ENCODE measurements around the gene MRE11. TPM values are rescaled to one million over a fixed set of nuclear protein-coding genes. Genes with fewer than 3 reads are reported as not detected.
A peak's percentile ranks its signal among the peaks of the same experiment; 100 is the strongest.

The MRE11 gene
- total RNA-seq, 2 experiments from 2014 or later, result 42.6 to 62.1 TPM

DNA sequence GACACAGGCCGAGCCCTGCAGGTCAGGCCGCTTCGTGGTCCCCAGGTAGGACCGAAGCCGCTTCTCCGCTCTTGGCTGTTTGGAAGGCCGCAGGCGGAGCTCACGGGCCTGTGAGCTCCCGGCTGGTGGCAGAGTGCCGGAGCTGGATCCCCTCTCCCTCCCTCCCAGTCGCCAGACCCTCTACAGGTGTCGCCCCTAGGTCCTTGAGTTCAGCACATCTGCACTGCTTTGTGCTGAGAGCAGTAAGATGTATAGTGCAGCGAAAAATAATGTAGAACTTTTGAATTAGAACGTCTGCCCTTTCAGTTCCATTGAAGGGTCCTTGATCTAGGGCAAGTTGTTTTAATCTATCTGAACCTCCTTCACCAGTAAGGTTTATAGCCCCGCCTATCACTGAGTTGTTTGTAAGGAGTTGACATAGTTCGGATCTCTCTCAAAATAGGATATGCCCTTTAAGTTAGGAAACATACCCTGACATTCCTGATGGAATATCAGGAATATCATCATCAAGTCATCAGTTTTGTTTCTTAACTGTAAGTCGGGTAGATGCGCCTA, 559 bp upstream of the MRE11 start:
- ChIA-PET CTCF (ENCODE audit: unreplicated experiment) (no interaction called here), POLR2A (interaction anchor here (0.6 to 1.0 kb wide), 4 partner anchors 11 to 179 kb away, joined by 3 to 4 read pairs (median 3); no protein-coding TSS in a partner anchor)
- no peak for TF ChIP-seq EZH2phosphoT487 (IDR thresholded peaks at IDR 0.05; ENCODE audit: borderline replicate concordance, low read depth, low read length)
- TF ChIP-seq, protein P1, sequence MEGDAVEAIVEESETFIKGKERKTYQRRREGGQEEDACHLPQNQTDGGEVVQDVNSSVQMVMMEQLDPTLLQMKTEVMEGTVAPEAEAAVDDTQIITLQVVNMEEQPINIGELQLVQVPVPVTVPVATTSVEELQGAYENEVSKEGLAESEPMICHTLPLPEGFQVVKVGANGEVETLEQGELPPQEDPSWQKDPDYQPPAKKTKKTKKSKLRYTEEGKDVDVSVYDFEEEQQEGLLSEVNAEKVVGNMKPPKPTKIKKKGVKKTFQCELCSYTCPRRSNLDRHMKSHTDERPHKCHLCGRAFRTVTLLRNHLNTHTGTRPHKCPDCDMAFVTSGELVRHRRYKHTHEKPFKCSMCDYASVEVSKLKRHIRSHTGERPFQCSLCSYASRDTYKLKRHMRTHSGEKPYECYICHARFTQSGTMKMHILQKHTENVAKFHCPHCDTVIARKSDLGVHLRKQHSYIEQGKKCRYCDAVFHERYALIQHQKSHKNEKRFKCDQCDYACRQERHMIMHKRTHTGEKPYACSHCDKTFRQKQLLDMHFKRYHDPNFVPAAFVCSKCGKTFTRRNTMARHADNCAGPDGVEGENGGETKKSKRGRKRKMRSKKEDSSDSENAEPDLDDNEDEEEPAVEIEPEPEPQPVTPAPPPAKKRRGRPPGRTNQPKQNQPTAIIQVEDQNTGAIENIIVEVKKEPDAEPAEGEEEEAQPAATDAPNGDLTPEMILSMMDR (conservative IDR thresholded peaks at IDR 0.05; ENCODE audit: low read length), result peak; percentile 9; the same call in 1 of the 2 replicates
- DNase-seq (ENCODE audit: low spot score), result no peak
- Histone ChIP-seq H3K4me2 (ENCODE audit: low read length) (peak overlapping the region; percentile 96), H4K20me1 (ENCODE audit: insufficient read depth, low read length) (peaks cover 25% of the 10 kb centered on the region; the same call in 1 of the 2 replicates), H3K4me3 (ENCODE audit: low read depth, low read length, poor library complexity, severe bottlenecking) (peak overlapping the region; percentile 88), H2AFZ (ENCODE audit: low read length) (peak overlapping the region; percentile 95), H3K27ac (ENCODE audit: low read depth, low read length, poor library complexity, severe bottlenecking) (peak overlapping the region; percentile 31), H3K79me2 (ENCODE audit: insufficient read depth, low read depth, low read length) (peaks cover 56% of the 10 kb centered on the region), H3K9me2 (ENCODE audit: insufficient read depth, low read length) (no peaks in the 10 kb centered on the region), H3K36me3 (ENCODE audit: insufficient read depth, low read length) (peaks cover 44% of the 10 kb centered on the region), H3K9me3 (ENCODE audit: low read length) (no peaks in the 10 kb centered on the region), H3K4me1 (ENCODE audit: insufficient read depth, low read length, poor library complexity, severe bottlenecking) (peaks cover 25% of the 10 kb centered on the region)
- no TSS peak for BruUV-seq (replicated peaks)
- intact Hi-C loops (cut with micrococcal nuclease; ENCODE audit: unreplicated experiment), result loop anchor here (5.0 to 10.0 kb wide), 2 partner anchors 367 to 699 kb away; partner anchors contain the start of gene PANX1

DNA sequence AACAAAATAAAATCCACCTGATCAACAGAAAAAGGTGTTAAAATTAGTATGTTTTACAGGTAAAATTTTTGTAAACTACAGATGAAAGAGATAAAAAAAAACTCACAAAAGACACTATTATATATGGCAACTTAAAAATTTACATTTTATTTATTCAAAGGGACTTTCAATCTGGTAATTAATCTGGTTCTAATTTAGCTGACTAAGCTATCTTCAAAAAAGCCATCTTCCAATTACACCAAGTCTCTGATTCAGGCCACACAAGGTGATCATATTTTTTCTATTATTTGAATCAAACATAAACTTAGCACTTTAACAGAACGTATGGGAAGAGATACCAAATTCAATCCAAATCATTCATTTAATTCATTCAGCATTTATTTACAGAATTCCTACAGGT, 7.6 kb downstream of the MRE11 start:
- peaks cover 11% of the 10 kb centered on the region; the same call in 1 of the 2 replicates for H3K79me2 ChIP-seq (ENCODE audit: insufficient read depth, low read depth, low read length)
- H3K9me3 ChIP-seq (ENCODE audit: low read length), result no peaks in the 10 kb centered on the region
- no peak overlapping the region for H3K4me3 ChIP-seq (ENCODE audit: low read depth, low read length, poor library complexity, severe bottlenecking)
- no TSS peak for BruUV-seq (replicated peaks)
- no peak overlapping the region for H3K27ac ChIP-seq (ENCODE audit: low read depth, low read length, poor library complexity, severe bottlenecking)
- H3K36me3 ChIP-seq (ENCODE audit: insufficient read depth, low read length), result peaks cover 97% of the 10 kb centered on the region
- no peaks in the 10 kb centered on the region for H4K20me1 ChIP-seq (ENCODE audit: insufficient read depth, low read length)
- TF ChIP-seq, protein P1 (conservative IDR thresholded peaks at IDR 0.05; ENCODE audit: low read length), result no peak
- no peak for TF ChIP-seq EZH2phosphoT487 (IDR thresholded peaks at IDR 0.05; ENCODE audit: borderline replicate concordance, low read depth, low read length)
- CTCF ChIA-PET (ENCODE audit: unreplicated experiment), result no interaction called here
- POLR2A ChIA-PET, result interaction anchor here (0.7 kb wide), 1 partner anchor 899 kb away, joined by 3 read pairs; no protein-coding TSS in a partner anchor
- H3K4me1 ChIP-seq (ENCODE audit: insufficient read depth, low read length, poor library complexity, severe bottlenecking), result no peaks in the 10 kb centered on the region
- H2AFZ ChIP-seq (ENCODE audit: low read length), result no peak overlapping the region
- H3K9me2 ChIP-seq (ENCODE audit: insufficient read depth, low read length), result no peaks in the 10 kb centered on the region
- intact Hi-C loops (cut with micrococcal nuclease; ENCODE audit: unreplicated experiment), result loop anchor here (10.0 kb wide), 1 partner anchor 801 kb away; no protein-coding TSS in a partner anchor
- no peak overlapping the region for H3K4me2 ChIP-seq (ENCODE audit: low read length)
- DNase-seq (ENCODE audit: low spot score), result no peak

DNA sequence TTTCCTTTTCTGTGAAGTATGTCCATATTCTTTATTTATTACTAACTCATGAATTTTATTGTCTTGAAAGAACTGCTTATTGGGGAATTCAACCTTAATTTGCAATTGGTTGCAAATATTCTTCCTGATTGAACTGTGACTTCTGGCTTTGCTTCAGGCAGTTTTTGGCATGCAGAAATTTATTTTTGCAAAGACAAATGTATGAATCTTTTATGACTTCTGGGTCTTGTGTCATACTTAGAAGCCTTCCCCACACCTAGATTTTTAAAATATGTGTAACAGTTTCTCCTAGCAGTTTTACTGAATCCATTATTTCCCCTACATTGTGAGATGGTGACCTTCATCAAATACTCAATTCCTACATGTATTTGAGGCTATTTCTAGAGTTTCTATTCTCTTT, 12.3 kb downstream of the MRE11 start:
- Histone ChIP-seq H3K9me2 (ENCODE audit: insufficient read depth, low read length) (no peaks in the 10 kb centered on the region), H4K20me1 (ENCODE audit: insufficient read depth, low read length) (no peaks in the 10 kb centered on the region), H3K4me2 (ENCODE audit: low read length) (no peak overlapping the region), H3K27ac (ENCODE audit: low read depth, low read length, poor library complexity, severe bottlenecking) (no peak overlapping the region), H2AFZ (ENCODE audit: low read length) (no peak overlapping the region), H3K4me1 (ENCODE audit: insufficient read depth, low read length, poor library complexity, severe bottlenecking) (no peaks in the 10 kb centered on the region), H3K36me3 (ENCODE audit: insufficient read depth, low read length) (peaks cover 98% of the 10 kb centered on the region), H3K4me3 (ENCODE audit: low read depth, low read length, poor library complexity, severe bottlenecking) (no peak overlapping the region), H3K79me2 (ENCODE audit: insufficient read depth, low read depth, low read length) (no peaks in the 10 kb centered on the region), H3K9me3 (ENCODE audit: low read length) (no peaks in the 10 kb centered on the region)
- BruUV-seq (replicated peaks), result no TSS peak
- intact Hi-C loops (cut with micrococcal nuclease; ENCODE audit: unreplicated experiment), result loop anchor here (10.0 kb wide), 1 partner anchor 797 kb away; no protein-coding TSS in a partner anchor
- CTCF ChIA-PET (ENCODE audit: unreplicated experiment), result no interaction called here
- POLR2A ChIA-PET, result no interaction called here
- no peak for DNase-seq (ENCODE audit: low spot score)
- TF ChIP-seq, protein P1 (conservative IDR thresholded peaks at IDR 0.05; ENCODE audit: low read length), result no peak
- TF ChIP-seq EZH2phosphoT487 (IDR thresholded peaks at IDR 0.05; ENCODE audit: borderline replicate concordance, low read depth, low read length), result no peak

Measured in OCI-LY7 (cell line).